GM12891 (cell line): Measurements from ENCODE around the gene MIPOL1.

ENCODE experiments used
- PAX5 ChIP-seq: IDR thresholded peaks from 2 replicates; pipeline ENCODE4 v1.6.1; 2011; ENCODE audit warnings: low read length, moderate library complexity, mild to moderate bottlenecking; ENCODE audit not compliant: insufficient read depth, severe bottlenecking
- POLR2A ChIP-seq: IDR thresholded peaks from 2 replicates; pipeline ENCODE4 v1.6.1; 2011; ENCODE audit warnings: low read depth, low read length, control low read depth
- POLR2AphosphoS5 ChIP-seq: IDR thresholded peaks from 2 replicates; pipeline ENCODE4 v1.6.1; 2011; ENCODE audit warnings: low read depth, low read length, control low read depth
- SPI1 ChIP-seq: IDR thresholded peaks from 2 replicates; pipeline ENCODE4 v1.6.1; 2011; ENCODE audit warnings: low read depth, low read length, control low read depth
- TAF1 ChIP-seq: IDR thresholded peaks from 2 replicates; pipeline ENCODE4 v1.6.1; 2011; ENCODE audit warnings: low read depth, low read length, control low read depth

- TF ChIP-seq POLR2A (no peak), SPI1 (no peak), POLR2AphosphoS5 (no peak), TAF1 (no peak), PAX5 (no peak)
Observed at GRCh38 chr14:37597914-37598746, 400.4 kb downstream of the MIPOL1 start.
